ENCODE data around the gene TRIML1. TPM values are rescaled to one million over a fixed set of nuclear protein-coding genes. Genes with fewer than 3 reads are reported as not detected.

The TRIML1 gene
- total RNA-seq, 1 experiment from 2014 or later = not detected

DNA sequence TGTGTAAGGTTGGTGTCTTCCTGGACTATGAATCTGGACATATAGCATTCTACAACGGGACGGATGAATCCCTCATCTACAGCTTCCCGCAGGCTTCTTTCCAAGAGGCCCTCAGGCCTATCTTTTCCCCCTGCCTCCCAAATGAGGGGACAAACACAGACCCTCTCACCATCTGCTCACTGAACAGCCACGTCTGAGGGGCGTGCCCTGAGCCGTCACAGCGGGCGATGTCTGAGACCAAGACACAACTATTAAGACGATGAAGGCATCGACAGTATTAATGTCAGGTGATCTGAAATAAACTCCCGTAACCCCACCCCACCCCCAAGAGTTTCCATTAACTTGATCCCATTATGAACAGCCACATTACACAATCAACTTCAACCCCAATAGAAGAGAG, 7.9 kb downstream of the TRIML1 start:
- Histone ChIP-seq H3K9me2 (ENCODE audit: insufficient read depth) (no peaks in the 10 kb centered on the region), H3K9me3 (ENCODE audit: control insufficient read depth in 1 of 2, insufficient read depth in 1 of 2, low read depth in 1 of 2, low read length in 2 of 2) (no peaks in the 10 kb centered on the region), H3K9ac (ENCODE audit: low read length) (no peak overlapping the region), H3K4me3 (replicated peaks in 1 of 2; ENCODE audit: low read depth in 1 of 2, low read length in 2 of 2) (no peak overlapping the region), H3K4me2 (ENCODE audit: low read length) (no peak overlapping the region), H3K79me2 (ENCODE audit: insufficient read depth, low read length) (no peaks in the 10 kb centered on the region), H3K27ac (ENCODE audit: low read depth, low read length) (no peak overlapping the region), H3K4me1 (ENCODE audit: control insufficient read depth in 1 of 2, insufficient read depth in 2 of 2, low read length in 2 of 2) (no peaks in the 10 kb centered on the region), H3K27me3 (ENCODE audit: insufficient read depth, low read length) (no peaks in the 10 kb centered on the region), H2AFZ (ENCODE audit: low read depth, low read length, poor library complexity, severe bottlenecking) (no peak overlapping the region), H3K36me3 (ENCODE audit: control insufficient read depth in 1 of 2, insufficient read depth in 2 of 2, low read length in 2 of 2) (no peaks in the 10 kb centered on the region), H4K20me1 (ENCODE audit: insufficient read depth) (no peaks in the 10 kb centered on the region)
- CTCF ChIA-PET = no interaction called here
- ATAC-seq (no peak), DNase-seq (ENCODE audit: low read depth, low spot score) (no peak)
- intact Hi-C loops (cut with micrococcal nuclease) = no loop called here
- POLR2A ChIA-PET = no interaction called here
- TF ChIP-seq SP1 (IDR thresholded peaks at IDR 0.05; ENCODE audit: low read depth) = no peak
- no peak for TF ChIP-seq EZH2 (IDR thresholded peaks at IDR 0.05)
- TF ChIP-seq EZH2phosphoT487 (IDR thresholded peaks at IDR 0.05; ENCODE audit: borderline replicate concordance) = no peak
- TF ChIP-seq, protein P1, sequence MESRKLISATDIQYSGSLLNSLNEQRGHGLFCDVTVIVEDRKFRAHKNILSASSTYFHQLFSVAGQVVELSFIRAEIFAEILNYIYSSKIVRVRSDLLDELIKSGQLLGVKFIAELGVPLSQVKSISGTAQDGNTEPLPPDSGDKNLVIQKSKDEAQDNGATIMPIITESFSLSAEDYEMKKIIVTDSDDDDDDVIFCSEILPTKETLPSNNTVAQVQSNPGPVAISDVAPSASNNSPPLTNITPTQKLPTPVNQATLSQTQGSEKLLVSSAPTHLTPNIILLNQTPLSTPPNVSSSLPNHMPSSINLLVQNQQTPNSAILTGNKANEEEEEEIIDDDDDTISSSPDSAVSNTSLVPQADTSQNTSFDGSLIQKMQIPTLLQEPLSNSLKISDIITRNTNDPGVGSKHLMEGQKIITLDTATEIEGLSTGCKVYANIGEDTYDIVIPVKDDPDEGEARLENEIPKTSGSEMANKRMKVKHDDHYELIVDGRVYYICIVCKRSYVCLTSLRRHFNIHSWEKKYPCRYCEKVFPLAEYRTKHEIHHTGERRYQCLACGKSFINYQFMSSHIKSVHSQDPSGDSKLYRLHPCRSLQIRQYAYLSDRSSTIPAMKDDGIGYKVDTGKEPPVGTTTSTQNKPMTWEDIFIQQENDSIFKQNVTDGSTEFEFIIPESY (IDR thresholded peaks at IDR 0.05; ENCODE audit: extremely low read depth, insufficient replicate concordance, low read length) = no peak
- TF ChIP-seq, protein P2, sequence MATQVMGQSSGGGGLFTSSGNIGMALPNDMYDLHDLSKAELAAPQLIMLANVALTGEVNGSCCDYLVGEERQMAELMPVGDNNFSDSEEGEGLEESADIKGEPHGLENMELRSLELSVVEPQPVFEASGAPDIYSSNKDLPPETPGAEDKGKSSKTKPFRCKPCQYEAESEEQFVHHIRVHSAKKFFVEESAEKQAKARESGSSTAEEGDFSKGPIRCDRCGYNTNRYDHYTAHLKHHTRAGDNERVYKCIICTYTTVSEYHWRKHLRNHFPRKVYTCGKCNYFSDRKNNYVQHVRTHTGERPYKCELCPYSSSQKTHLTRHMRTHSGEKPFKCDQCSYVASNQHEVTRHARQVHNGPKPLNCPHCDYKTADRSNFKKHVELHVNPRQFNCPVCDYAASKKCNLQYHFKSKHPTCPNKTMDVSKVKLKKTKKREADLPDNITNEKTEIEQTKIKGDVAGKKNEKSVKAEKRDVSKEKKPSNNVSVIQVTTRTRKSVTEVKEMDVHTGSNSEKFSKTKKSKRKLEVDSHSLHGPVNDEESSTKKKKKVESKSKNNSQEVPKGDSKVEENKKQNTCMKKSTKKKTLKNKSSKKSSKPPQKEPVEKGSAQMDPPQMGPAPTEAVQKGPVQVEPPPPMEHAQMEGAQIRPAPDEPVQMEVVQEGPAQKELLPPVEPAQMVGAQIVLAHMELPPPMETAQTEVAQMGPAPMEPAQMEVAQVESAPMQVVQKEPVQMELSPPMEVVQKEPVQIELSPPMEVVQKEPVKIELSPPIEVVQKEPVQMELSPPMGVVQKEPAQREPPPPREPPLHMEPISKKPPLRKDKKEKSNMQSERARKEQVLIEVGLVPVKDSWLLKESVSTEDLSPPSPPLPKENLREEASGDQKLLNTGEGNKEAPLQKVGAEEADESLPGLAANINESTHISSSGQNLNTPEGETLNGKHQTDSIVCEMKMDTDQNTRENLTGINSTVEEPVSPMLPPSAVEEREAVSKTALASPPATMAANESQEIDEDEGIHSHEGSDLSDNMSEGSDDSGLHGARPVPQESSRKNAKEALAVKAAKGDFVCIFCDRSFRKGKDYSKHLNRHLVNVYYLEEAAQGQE (IDR thresholded peaks at IDR 0.05; ENCODE audit: low read depth) = no peak
- no TSS peak for BruUV-seq (replicated peaks)
- RAD21 ChIA-PET (ENCODE audit: low non-redundant PET in 1 of 2, low total read pairs in 2 of 2, uncharacterized antibody in 2 of 2, unreplicated experiment in 2 of 2) = no interaction called here

All from HCT116 (cell line).